Measurements from ENCODE around the gene PTPRG.

DNA sequence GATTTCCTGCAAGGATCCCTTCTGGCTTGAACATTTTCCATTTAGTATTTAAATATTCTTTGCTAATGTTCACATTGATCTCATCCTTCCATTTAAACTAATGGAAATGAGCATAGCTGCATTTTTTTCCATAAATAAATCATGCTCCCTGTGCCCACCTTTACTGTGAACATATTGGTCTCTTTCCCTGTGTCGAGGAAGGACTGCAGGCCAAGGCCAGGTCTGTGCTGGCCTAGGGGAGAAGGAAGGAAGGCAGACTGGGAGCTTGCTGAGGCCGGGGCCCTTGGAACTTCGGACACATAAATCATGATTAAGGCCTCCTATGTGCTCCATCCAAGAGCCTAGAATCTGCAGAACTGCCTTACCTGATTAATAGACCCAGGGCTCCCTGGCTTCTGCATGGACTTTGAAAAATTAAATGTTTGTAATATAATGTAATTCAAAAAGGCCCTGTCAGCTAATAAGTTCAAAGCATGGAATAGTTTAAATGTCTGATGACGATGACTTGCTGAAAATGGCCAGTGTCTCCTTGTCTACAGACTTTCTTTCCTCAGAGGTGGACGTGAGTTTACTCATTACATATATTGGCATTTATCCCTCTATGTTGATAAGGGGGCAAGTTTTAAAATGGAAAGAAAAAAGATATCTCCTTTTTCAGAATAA, 636.1 kb downstream of the PTPRG start:
- TF ChIP-seq POLR2AphosphoS5 (IDR thresholded peaks at IDR 0.05; ENCODE audit: low read depth, low read length) (no peak), POLR2A (IDR thresholded peaks at IDR 0.05; ENCODE audit: low read depth, low read length) (no peak)
